Neural cell (in vitro differentiated cells): ENCODE data around the gene RBM17. TPM values are rescaled to one million over a fixed set of nuclear protein-coding genes. Genes with fewer than 3 reads are reported as not detected.

Experiments
- H2AFZ ChIP-seq: fragments of 200-600, 300-800 bp; sonication (generic), shearing (Covaris generic); 2 replicates; pipeline ENCODE4 v1.6.0; 2014; ENCODE audit warnings: low read depth, mild to moderate bottlenecking, antibody characterized with exemption, low read length, moderate library complexity
- H3F3A ChIP-seq: fragments of 200-600 bp; shearing (Covaris generic); 2 replicates; pipeline ENCODE4 v1.6.1; 2016; ENCODE audit warnings: mild to moderate bottlenecking, moderate library complexity, mixed read lengths, antibody characterized with exemption, low read length; ENCODE audit not compliant: insufficient read depth, poor library complexity, severe bottlenecking
- H3K27ac ChIP-seq: fragments of 200-600, 300-800 bp; sonication (generic), shearing (Covaris generic); 2 replicates; pipeline ENCODE4 v1.5.1; 2014; ENCODE audit warnings: mild to moderate bottlenecking, low read length, moderate library complexity
- H3K27me3 ChIP-seq: fragments of 300-800, 200-600 bp; sonication (generic), shearing (Covaris generic); 2 replicates; pipeline ENCODE4 v1.6.0; 2014; ENCODE audit warnings: mild to moderate bottlenecking, low read depth, low read length, moderate library complexity; ENCODE audit not compliant: insufficient read depth
- H3K36me3 ChIP-seq: fragments of 300-800, 200-600 bp; sonication (generic), shearing (Covaris generic); 2 replicates; pipeline ENCODE4 v1.5.1; 2014; ENCODE audit warnings: mild to moderate bottlenecking, antibody characterized with exemption, low read length, moderate library complexity; ENCODE audit not compliant: insufficient read depth
- H3K4me2 ChIP-seq: fragments of 300-800, 200-600 bp; sonication (generic), shearing (Covaris generic); 2 replicates; pipeline ENCODE4 v1.6.0; 2014; ENCODE audit warnings: mild to moderate bottlenecking, low read length
- H3K4me3 ChIP-seq: fragments of 300-800, 200-600 bp; sonication (generic), shearing (Covaris generic); 2 replicates; pipeline ENCODE4 v1.5.1; 2014; ENCODE audit warnings: mild to moderate bottlenecking, low read length, moderate library complexity
- H3K79me2 ChIP-seq: fragments of 200-600 bp; shearing (Covaris generic); replicated peaks from 2 replicates; pipeline ENCODE4 v1.6.0; 2014; ENCODE audit warnings: mild to moderate bottlenecking, low read length, moderate library complexity; ENCODE audit not compliant: insufficient read depth
- H3K9ac ChIP-seq: fragments of 300-800, 200-600 bp; sonication (generic), shearing (Covaris generic); 2 replicates; pipeline ENCODE4 v1.6.1; 2016; ENCODE audit warnings: mild to moderate bottlenecking, low read length, mixed read lengths
- H3K9me2 ChIP-seq: fragments of 200-600 bp; shearing (Covaris generic); 2 replicates; pipeline ENCODE4 v1.6.1; 2016; ENCODE audit warnings: mild to moderate bottlenecking, low read length, mixed read lengths; ENCODE audit not compliant: insufficient read depth
- H3K9me3 ChIP-seq: fragments of 200-600, 300-800 bp; sonication (generic), shearing (Covaris generic); 2 replicates; pipeline ENCODE4 v1.6.1; 2016; ENCODE audit warnings: mild to moderate bottlenecking, mixed run types, low read length, moderate library complexity, mixed read lengths
- H4K20me1 ChIP-seq: fragments of 200-600 bp; shearing (Covaris generic); 2 replicates; pipeline ENCODE4 v1.6.1; 2016; ENCODE audit warnings: mild to moderate bottlenecking, mixed run types; ENCODE audit not compliant: insufficient read depth
- EP300 ChIP-seq: fragments of 450-650 bp; conservative IDR thresholded peaks from 2 replicates; pipeline ENCODE4 v1.6.1; 2014; ENCODE audit warnings: antibody characterized with exemption, mild to moderate bottlenecking, moderate library complexity; ENCODE audit not compliant: poor library complexity, severe bottlenecking
- EZH2 ChIP-seq: fragments of 200-600, 300-800 bp; shearing (Covaris generic), sonication (generic); IDR thresholded peaks from 2 replicates; pipeline ENCODE4 v1.6.1; 2014; ENCODE audit warnings: antibody characterized with exemption, low read length, borderline replicate concordance, mild to moderate bottlenecking; ENCODE audit not compliant: insufficient read depth, poor library complexity, severe bottlenecking
- MXI1 ChIP-seq: fragments of 450-650 bp; conservative IDR thresholded peaks from 2 replicates; pipeline ENCODE4 v1.6.1; 2014; ENCODE audit warnings: antibody characterized with exemption, mild to moderate bottlenecking; ENCODE audit not compliant: poor library complexity, severe bottlenecking
- POLR2AphosphoS5 ChIP-seq: IDR thresholded peaks from 2 replicates; pipeline ENCODE4 v1.6.1; 2012
- RAD21 ChIP-seq: fragments of 450-650 bp; conservative IDR thresholded peaks from 2 replicates; pipeline ENCODE4 v1.6.1; 2014; ENCODE audit warnings: antibody characterized with exemption, mild to moderate bottlenecking, moderate library complexity
- REST ChIP-seq: IDR thresholded peaks from 2 replicates; pipeline ENCODE4 v1.6.1; 2012; ENCODE audit warnings: borderline replicate concordance
- SMC3 ChIP-seq: fragments of 450-650 bp; conservative IDR thresholded peaks from 2 replicates; pipeline ENCODE4 v1.6.1; 2014; ENCODE audit warnings: antibody characterized with exemption, mild to moderate bottlenecking, moderate library complexity; ENCODE audit not compliant: poor library complexity
- TAF1 ChIP-seq: IDR thresholded peaks from 2 replicates; pipeline ENCODE4 v1.6.1; 2012; ENCODE audit warnings: low read depth
- polyA plus RNA-seq: library from polyadenylated mRNA; depleted of rRNA; stranded (reverse); fragments of >200 nt; gene quantifications from 2 replicates; pipeline ENCODE4 v1.2.3, GENCODE V29; 2014
- TF ChIP-seq, protein P1 (sequence below): fragments of 450-650 bp; IDR thresholded peaks from 2 replicates; pipeline ENCODE4 v1.5.1; 2014; ENCODE audit warnings: antibody characterized with exemption, mild to moderate bottlenecking, moderate library complexity; ENCODE audit not compliant: poor library complexity, severe bottlenecking

The RBM17 gene
- polyA plus RNA-seq, 1 donor from 2014 or later = 109 TPM

- H3K27ac ChIP-seq = no peak overlapping the region
- H3F3A ChIP-seq = no peaks in the 10 kb centered on the region
- H3K4me3 ChIP-seq = no peak overlapping the region
- no peak overlapping the region for H3K9ac ChIP-seq
- no peaks in the 10 kb centered on the region for H3K9me3 ChIP-seq
- no peaks in the 10 kb centered on the region for H3K27me3 ChIP-seq
- no peaks in the 10 kb centered on the region for H4K20me1 ChIP-seq
- H2AFZ ChIP-seq = no peak overlapping the region
- no peak for TF ChIP-seq EZH2
- TF ChIP-seq RAD21 = no peak
- TF ChIP-seq REST = no peak
- TF ChIP-seq, protein P1, sequence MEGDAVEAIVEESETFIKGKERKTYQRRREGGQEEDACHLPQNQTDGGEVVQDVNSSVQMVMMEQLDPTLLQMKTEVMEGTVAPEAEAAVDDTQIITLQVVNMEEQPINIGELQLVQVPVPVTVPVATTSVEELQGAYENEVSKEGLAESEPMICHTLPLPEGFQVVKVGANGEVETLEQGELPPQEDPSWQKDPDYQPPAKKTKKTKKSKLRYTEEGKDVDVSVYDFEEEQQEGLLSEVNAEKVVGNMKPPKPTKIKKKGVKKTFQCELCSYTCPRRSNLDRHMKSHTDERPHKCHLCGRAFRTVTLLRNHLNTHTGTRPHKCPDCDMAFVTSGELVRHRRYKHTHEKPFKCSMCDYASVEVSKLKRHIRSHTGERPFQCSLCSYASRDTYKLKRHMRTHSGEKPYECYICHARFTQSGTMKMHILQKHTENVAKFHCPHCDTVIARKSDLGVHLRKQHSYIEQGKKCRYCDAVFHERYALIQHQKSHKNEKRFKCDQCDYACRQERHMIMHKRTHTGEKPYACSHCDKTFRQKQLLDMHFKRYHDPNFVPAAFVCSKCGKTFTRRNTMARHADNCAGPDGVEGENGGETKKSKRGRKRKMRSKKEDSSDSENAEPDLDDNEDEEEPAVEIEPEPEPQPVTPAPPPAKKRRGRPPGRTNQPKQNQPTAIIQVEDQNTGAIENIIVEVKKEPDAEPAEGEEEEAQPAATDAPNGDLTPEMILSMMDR = no peak
- no peak for TF ChIP-seq TAF1
- TF ChIP-seq MXI1 = no peak
- no peak for TF ChIP-seq SMC3
- TF ChIP-seq POLR2AphosphoS5 = no peak
- TF ChIP-seq EP300 = no peak
- no peak overlapping the region for H3K4me2 ChIP-seq
- H3K36me3 ChIP-seq = no peaks in the 10 kb centered on the region
- peaks cover 71% of the 10 kb centered on the region for H3K79me2 ChIP-seq
- no peaks in the 10 kb centered on the region for H3K9me2 ChIP-seq
Measured at GRCh38 chr10:6095810-6096570, 7.2 kb downstream of the RBM17 start.

GRCh38 chr10:6097063-6097462, 8.2 kb downstream of the RBM17 start:
- Histone ChIP-seq H3K9me2 (no peaks in the 10 kb centered on the region), H3K9me3 (no peaks in the 10 kb centered on the region), H3K27ac (no peak overlapping the region), H3F3A (no peaks in the 10 kb centered on the region), H2AFZ (no peak overlapping the region), H3K4me2 (no peak overlapping the region), H3K9ac (no peak overlapping the region), H3K36me3 (peaks cover 3% of the 10 kb centered on the region), H4K20me1 (no peaks in the 10 kb centered on the region), H3K27me3 (no peaks in the 10 kb centered on the region), H3K4me3 (no peak overlapping the region), H3K79me2 (peaks cover 61% of the 10 kb centered on the region)
- no peak for TF ChIP-seq EZH2
- no peak for TF ChIP-seq MXI1
- TF ChIP-seq, protein P1 = no peak
- TF ChIP-seq EP300 = no peak
- no peak for TF ChIP-seq REST
- no peak for TF ChIP-seq SMC3
- TF ChIP-seq POLR2AphosphoS5 = no peak
